A673 (cell line): ENCODE results near the gene GALNT10.

ENCODE experiments used
- CTCF ChIP-seq: fragments of 300-800, 200-600 bp; sonication (generic); conservative IDR thresholded peaks from 2 replicates; pipeline ENCODE4 v1.5.1; 2017; ENCODE audit warnings: low read depth, mild to moderate bottlenecking, antibody characterized with exemption, low read length, moderate library complexity, mixed read lengths
- EZH2 ChIP-seq: fragments of 200-600 bp; sonication (generic); IDR thresholded peaks from 2 replicates; pipeline ENCODE4 v1.6.1; 2017; ENCODE audit warnings: borderline replicate concordance, low read depth, mild to moderate bottlenecking, mixed read lengths, antibody characterized with exemption, low read length; ENCODE audit not compliant: poor library complexity, severe bottlenecking

- TF ChIP-seq CTCF (no peak), EZH2 (no peak)
These were observed 38.2 kb downstream of the GALNT10 start for GRCh38 chr5:154228696-154229095.
